ENCODE measurements around the gene ZMYND11. TPM values are rescaled to one million over a fixed set of nuclear protein-coding genes. Genes with fewer than 3 reads are reported as not detected.

ZMYND11 gene
- total and polyA plus RNA-seq, 7 donors: 21.5 to 138 (median 112) TPM

- H3K36me3 ChIP-seq: peaks cover 16 to 63% (median 21%) of the 10 kb centered on the region in 4 donors
- intact Hi-C loops (cut with DNase I): no loop called here
- H3K4me1 ChIP-seq: peaks cover 0 to 11% (median 4%) of the 10 kb centered on the region in 4 donors
- 92% methylated on average over 17 of the region's 17 CpGs for WGBS, 2 donors
- TF ChIP-seq, protein P1, sequence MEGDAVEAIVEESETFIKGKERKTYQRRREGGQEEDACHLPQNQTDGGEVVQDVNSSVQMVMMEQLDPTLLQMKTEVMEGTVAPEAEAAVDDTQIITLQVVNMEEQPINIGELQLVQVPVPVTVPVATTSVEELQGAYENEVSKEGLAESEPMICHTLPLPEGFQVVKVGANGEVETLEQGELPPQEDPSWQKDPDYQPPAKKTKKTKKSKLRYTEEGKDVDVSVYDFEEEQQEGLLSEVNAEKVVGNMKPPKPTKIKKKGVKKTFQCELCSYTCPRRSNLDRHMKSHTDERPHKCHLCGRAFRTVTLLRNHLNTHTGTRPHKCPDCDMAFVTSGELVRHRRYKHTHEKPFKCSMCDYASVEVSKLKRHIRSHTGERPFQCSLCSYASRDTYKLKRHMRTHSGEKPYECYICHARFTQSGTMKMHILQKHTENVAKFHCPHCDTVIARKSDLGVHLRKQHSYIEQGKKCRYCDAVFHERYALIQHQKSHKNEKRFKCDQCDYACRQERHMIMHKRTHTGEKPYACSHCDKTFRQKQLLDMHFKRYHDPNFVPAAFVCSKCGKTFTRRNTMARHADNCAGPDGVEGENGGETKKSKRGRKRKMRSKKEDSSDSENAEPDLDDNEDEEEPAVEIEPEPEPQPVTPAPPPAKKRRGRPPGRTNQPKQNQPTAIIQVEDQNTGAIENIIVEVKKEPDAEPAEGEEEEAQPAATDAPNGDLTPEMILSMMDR (IDR thresholded peaks at IDR 0.05): no peak
- TF ChIP-seq POLR2A (IDR thresholded peaks at IDR 0.05) (no peak), POLR2AphosphoS5 (IDR thresholded peaks at IDR 0.05) (no peak), EP300 (IDR thresholded peaks at IDR 0.05) (no peak)
- DNase-seq: no peak
- no peak overlapping the region for H3K27ac ChIP-seq
- no peaks in the 10 kb centered on the region for H3K9me3 ChIP-seq
- H3K4me3 ChIP-seq: no peak overlapping the region
- no peaks in the 10 kb centered on the region for H3K27me3 ChIP-seq
Measured at GRCh38 chr10:290026-290725, 154.9 kb downstream of the ZMYND11 start.

DNA sequence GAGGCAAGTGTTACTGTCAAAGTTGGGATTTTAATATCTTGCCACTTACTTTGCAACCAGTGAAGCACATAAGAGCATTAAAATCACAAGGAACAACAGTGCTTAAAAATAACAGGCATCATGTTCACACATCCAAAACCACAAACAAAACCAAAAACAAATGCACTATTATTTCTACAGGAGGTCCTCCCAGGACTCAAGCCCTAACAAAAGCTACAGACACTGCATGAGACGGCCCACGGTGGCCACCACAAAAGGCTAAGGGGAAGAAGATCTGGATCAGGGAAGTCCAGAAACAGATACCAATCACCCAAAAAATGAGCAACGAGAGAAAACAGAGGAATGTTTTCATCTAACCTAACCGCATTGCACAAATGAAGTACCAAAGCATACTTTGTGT, 158.4 kb downstream of the ZMYND11 start:
- Histone ChIP-seq H3K4me1 (peaks cover 0 to 13% (median 11%) of the 10 kb centered on the region in 4 donors), H3K27ac (no peak overlapping the region), H3K9me3 (no peaks in the 10 kb centered on the region), H3K27me3 (no peaks in the 10 kb centered on the region), H3K4me3 (no peak overlapping the region), H3K36me3 (peaks cover 6 to 36% (median 18%) of the 10 kb centered on the region in 4 donors)
- intact Hi-C loops (cut with DNase I): no loop called here
- 82 to 89% methylated on average over 4 of the region's 4 CpGs for WGBS, 2 donors
- peak; percentile 4 for DNase-seq
- TF ChIP-seq POLR2AphosphoS5 (IDR thresholded peaks at IDR 0.05) (no peak), EP300 (IDR thresholded peaks at IDR 0.05) (no peak), POLR2A (IDR thresholded peaks at IDR 0.05) (no peak)
- TF ChIP-seq, protein P1 (IDR thresholded peaks at IDR 0.05): no peak

DNA sequence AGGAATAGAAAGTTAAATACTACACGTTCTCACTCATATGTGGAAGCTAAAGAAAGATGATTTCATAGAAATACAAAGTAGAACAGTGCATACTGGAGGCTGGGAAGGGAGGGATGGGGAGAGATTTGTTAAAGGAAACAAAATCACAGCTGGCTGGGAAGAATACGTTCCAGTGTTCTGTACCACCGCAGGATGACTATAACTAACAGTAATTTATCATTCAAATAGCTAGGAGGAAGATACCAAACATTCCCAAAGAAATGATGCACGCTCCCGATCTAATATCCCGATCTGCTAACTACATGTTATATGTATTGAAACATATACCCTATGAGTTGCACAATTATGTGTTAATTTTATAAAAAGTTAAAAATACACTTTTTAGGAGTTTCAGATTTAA, 162.3 kb downstream of the ZMYND11 start:
- Histone ChIP-seq H3K4me1 (peaks cover 0 to 13% (median 11%) of the 10 kb centered on the region in 4 donors), H3K27me3 (no peaks in the 10 kb centered on the region), H3K4me3 (no peak overlapping the region), H3K27ac (peak overlapping the region; percentile 40 to 71 (median 60)), H3K36me3 (peaks cover 0 to 21% (median 0%) of the 10 kb centered on the region in 4 donors), H3K9me3 (no peaks in the 10 kb centered on the region)
- DNase-seq: no peak
- WGBS, 2 donors: 70 to 82% methylated on average over 6 of the region's 6 CpGs
- TF ChIP-seq, protein P1 (IDR thresholded peaks at IDR 0.05): no peak
- TF ChIP-seq EP300 (IDR thresholded peaks at IDR 0.05) (no peak), POLR2AphosphoS5 (IDR thresholded peaks at IDR 0.05) (no peak), POLR2A (IDR thresholded peaks at IDR 0.05) (no peak)
- intact Hi-C loops (cut with DNase I): no loop called here

- 91 to 94% methylated on average over 9 of the region's 9 CpGs for WGBS, 2 donors
- Histone ChIP-seq H3K27me3 (no peaks in the 10 kb centered on the region), H3K27ac (peak overlapping the region; percentile 40 to 71 (median 60)), H3K4me1 (peaks cover 0 to 13% (median 11%) of the 10 kb centered on the region in 4 donors), H3K9me3 (no peaks in the 10 kb centered on the region), H3K4me3 (no peak overlapping the region), H3K36me3 (peaks cover 0 to 24% (median 0%) of the 10 kb centered on the region in 4 donors)
- DNase-seq: no peak
- TF ChIP-seq POLR2AphosphoS5 (IDR thresholded peaks at IDR 0.05): no peak
- TF ChIP-seq EP300 (IDR thresholded peaks at IDR 0.05): no peak
- intact Hi-C loops (cut with DNase I): no loop called here
Measured at GRCh38 chr10:298033-298432, 162.8 kb downstream of the ZMYND11 start.

GRCh38 chr10:299512-299911, 164.3 kb downstream of the ZMYND11 start:
- intact Hi-C loops (cut with DNase I): no loop called here
- DNase-seq: no peak
- H3K36me3 ChIP-seq: peaks cover 0 to 30% (median 4%) of the 10 kb centered on the region in 4 donors
- H3K4me1 ChIP-seq: peaks cover 0 to 13% (median 11%) of the 10 kb centered on the region in 4 donors
- H3K4me3 ChIP-seq: no peak overlapping the region
- no peaks in the 10 kb centered on the region for H3K9me3 ChIP-seq
- 88 to 96% methylated on average over 2 of the region's 2 CpGs for WGBS, 2 donors
- no peaks in the 10 kb centered on the region for H3K27me3 ChIP-seq
- no peak overlapping the region for H3K27ac ChIP-seq
- TF ChIP-seq EP300 (IDR thresholded peaks at IDR 0.05): no peak
- TF ChIP-seq, protein P1 (IDR thresholded peaks at IDR 0.05): no peak

Measured in sigmoid colon (tissue), 7 donors.